GM18870 (cell line): ENCODE data around the gene STK32C.
A peak's percentile ranks its signal among the peaks of the same experiment; 100 is the strongest.

Experiments used
- ATAC-seq: cut with Tn5 transposase; IDR thresholded peaks from one replicate; pipeline ENCODE4 v1.9.1; 2021; ENCODE audit warnings: moderate library complexity; ENCODE audit not compliant: unreplicated experiment

STK32C gene

GRCh38 chr10:132236161-132236560, 71.6 kb downstream of the STK32C start:
- no peak for ATAC-seq

DNA sequence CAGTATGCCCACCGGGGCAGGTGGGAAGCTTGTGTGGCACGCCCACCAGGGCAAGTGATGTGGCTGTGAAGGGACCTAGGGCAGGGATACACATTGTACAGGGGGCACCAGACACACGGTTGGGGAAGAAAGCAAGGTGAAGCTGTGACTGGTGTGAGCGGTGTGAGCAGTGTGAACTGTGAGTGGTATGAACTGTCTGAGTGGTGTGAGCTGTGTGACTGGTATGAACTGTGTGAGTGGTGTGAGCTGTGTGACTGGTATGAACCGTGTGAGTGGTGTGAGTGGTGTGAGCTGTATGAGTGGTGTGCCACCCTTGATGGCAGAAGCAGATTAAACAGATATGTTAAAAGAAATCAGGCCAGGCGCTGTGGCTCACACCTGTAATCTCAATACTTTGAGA, 72.9 kb downstream of the STK32C start:
- ATAC-seq: no peak

- ATAC-seq: no peak
Observed at GRCh38 chr10:132233501-132234085, 74.2 kb downstream of the STK32C start.

DNA sequence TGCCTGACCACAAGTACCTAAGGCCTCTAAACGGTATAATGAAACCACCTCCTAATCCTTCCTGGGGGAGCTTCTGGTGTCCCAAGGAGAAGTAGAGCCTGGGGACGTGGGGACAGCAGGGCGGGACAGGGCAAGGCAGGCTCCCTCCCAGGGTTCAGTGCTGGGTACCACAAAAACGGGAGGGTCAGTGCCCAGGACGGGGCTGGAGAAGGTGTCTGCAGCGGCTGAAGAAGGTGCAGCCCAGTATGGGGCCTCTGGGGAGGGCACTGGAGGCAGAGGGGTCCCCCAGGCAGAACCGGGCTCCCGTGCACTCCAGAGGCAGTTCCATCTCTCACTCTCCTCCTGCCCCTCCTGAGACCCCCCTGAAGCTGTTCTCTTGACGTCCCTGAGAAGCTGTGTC, 74.8 kb downstream of the STK32C start:
- no peak for ATAC-seq

GRCh38 chr10:132232023-132232951, 75.5 kb downstream of the STK32C start:
- no peak for ATAC-seq

DNA sequence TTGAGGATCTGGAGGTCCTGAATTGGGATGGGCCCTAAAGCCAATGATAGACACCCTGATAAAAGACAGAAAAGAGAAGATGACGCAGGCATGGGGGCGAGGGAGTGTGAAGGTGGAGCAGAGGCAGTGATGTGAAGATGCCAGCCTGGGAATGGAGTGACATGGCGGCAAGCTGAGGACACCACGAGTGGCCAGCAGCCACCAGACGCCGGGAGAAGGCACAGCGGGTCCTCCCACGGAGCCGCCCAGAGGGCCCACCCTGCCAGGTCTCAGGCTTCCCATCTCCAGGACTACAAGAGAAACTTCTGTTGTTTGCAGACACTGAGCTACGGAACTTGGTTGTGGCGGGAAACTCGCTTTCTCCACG, 76.1 kb downstream of the STK32C start:
- no peak for ATAC-seq

- no peak for ATAC-seq
Observed at GRCh38 chr10:132230557-132231210, 77.1 kb downstream of the STK32C start.

DNA sequence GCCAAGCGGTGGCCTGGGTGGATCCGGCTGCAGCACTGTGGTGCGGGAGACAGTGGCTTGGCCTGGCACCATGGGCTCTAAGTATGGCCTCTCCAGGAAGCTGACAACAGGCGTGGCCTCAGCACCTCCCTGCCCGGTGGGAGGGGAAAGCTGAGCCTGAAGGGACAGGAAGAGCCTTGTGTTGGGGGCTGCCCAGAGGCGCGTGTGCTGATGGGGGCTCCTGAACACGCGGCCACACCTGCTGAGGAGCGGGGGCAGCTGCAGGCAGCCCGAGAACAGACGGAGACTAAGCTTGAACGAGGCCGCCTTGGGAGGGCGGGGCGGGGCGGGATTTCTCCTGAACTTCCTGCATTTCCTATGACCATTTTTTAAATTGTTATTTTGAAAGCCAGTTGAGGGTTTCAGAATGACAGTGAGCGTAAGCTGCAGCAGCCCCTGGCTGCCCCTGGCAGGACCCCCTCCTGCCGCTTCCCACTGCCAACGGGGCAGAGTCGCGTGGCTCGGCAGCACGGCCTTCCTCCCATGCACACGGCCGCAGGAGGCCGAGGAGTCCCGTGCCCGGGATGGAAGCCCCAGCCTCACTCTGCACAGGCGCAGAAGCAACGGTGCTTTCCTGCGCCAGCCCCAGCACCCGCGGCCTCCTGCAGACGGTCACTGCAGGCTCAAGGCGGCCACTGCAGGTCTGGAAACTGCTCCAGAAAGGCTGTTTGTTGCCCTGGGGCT, 77.8 kb downstream of the STK32C start:
- no peak for ATAC-seq

- no peak for ATAC-seq
Observed at GRCh38 chr10:132229096-132229495, 78.7 kb downstream of the STK32C start.

DNA sequence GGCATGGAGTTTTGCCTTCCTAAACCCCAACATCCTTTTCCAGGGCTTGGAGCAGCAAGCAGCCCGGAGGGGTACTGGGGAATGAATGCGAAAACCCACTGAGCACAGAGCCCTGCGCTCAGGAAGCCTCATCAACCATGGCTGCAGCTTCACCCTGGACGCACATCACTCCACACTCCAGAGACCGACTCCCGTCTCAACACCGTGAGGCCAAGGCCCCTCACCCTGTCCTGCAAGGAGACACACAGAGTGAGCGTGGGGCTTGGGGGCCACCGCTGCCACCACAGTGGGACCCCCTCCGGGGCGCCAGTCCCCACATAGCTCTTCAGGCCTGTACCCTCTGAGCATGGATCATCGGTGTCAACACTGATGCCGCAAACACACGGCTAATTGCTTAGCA, 79.1 kb downstream of the STK32C start:
- no peak for ATAC-seq

GRCh38 chr10:132227851-132228390, 79.8 kb downstream of the STK32C start:
- ATAC-seq: no peak

DNA sequence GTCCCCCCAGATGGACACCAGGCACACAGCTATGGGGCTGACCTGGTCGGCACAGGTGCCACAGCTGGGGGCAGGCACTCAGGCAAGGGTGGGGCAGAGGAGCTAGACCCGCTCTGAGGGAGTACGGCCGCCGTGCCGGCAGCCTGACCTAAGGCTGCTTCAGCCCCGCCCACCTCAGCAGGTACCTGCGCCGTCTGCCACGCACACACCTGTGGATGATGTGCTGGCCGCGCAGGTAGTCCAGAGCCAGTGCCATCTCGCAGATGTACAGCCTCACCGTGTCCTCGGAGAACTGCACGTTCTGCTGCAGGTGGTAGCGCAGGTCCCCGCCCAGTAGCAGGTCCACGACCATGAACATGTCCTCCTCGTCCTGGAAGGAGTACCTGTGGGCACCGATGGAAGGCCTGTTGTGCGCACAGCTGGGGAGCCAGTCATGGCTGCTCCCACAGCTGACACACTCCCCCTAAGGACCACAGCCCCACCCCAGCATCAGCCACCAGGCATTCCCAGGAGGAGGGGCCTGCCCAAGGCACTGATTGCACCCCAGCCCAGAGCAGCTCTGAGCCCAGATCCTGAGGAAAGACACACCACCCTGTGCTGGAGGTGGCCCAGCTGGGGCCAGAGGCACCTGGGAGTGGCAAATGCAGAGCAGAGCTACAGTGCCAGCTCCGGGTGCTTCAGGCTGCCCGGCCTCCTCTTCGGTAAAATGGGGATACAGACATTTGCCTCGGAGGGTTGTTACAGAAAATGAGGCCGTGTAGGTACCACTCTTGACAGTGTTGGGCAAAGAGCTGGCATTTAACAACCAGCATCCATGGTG, 81.0 kb downstream of the STK32C start:
- ATAC-seq: no peak

DNA sequence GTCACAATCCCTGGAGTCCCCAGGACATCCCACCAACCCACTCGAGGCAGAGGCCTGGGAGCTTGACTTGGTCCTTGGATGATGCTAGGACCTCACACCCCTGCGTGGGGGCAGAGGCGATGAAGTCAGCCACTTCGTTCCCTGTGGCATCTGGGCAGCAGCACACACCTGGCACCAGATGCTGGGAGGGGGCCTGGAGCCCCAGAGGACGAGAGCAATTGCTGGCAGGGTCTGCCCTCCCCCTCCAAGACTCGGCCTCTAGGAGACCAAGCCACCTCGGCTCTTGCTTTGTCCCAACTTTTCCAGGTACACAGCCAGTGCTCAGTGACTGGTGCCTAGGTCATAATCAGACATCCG, 81.9 kb downstream of the STK32C start:
- no peak for ATAC-seq

- ATAC-seq: no peak
Observed at GRCh38 chr10:132225073-132225848, 82.5 kb downstream of the STK32C start.

- no peak for ATAC-seq
Observed at GRCh38 chr10:132224343-132225072, 83.2 kb downstream of the STK32C start.

DNA sequence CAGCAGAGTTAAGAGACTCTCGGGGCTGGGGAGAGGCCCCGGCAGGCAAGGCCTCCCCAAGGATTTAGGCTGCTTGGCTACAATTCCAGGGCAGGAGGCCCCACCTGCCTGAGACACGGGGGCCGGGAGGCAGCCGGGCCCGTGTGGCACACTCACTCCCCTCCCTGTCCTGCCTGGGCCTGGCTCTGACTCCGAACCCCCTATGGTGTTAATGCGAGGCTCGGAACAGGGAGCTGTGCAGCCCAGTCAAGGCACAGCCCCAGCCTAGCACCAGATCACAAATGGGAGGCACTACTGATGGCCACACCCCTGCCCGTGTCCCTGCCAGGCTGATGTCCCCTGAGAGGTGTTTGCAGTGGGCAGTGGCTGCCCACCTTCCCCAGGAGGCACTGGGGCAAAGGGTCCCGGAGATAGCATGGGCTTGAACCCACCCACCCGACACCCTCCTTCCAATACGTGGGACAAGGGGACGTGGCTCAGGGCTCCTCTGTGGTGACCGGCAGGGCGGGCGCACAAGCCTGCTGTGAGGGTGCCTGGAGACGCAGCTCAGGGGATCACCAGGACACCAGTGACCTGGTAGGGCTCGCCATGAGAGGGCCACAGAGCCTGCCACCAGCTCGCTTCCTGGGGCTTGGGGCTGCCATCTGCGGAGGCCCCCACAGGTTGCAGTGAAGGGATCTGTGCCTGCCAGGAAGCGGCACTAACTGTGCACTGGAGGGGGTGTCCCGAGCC, 84.0 kb downstream of the STK32C start:
- ATAC-seq: no peak

DNA sequence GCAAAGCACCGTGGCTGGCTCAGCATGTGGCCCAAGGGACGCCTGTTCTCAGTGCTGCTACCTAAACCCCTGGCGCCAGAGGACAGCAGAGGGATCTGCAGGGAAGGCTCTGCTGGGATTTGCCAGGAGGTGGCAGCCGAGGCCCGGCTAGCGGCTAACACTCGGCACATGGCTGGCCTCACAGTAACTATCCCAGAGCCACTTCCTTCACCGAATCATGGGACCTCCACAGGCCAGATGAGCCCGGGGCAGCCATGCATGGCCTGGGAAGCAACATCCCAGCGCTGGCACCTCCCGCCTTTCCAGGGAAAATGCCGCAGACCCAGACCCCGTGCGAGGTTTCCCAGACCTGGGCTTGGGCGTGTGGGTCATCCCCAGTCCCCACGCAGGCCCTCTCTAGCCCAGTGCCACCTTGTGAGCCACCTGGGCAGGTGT, 84.6 kb downstream of the STK32C start:
- ATAC-seq: peak; percentile 57

- no peak for ATAC-seq
Observed at GRCh38 chr10:132222726-132223125, 85.0 kb downstream of the STK32C start.
